Fibroblast of lung (primary cell): ENCODE data around the gene N4BP3.

Experiments used
- EZH2 ChIP-seq: IDR thresholded peaks from 2 replicates; pipeline ENCODE4 v1.5.1; 2012; ENCODE audit warnings: low read length, control low read depth, mild to moderate bottlenecking; ENCODE audit errors: missing control alignments
- TF ChIP-seq, protein P1 (sequence below), 2 donors: IDR thresholded peaks in 1 of 2; conservative IDR thresholded peaks in 1 of 2; 1 replicate in 1 of 2; 2 replicates in 1 of 2; pipeline ENCODE4 v1.5.1; 2011 to 2012; ENCODE audit warnings: low read length in 2 of 2, control low read depth in 1 of 2, inconsistent platforms in 1 of 2, low read depth in 1 of 2, mild to moderate bottlenecking in 1 of 2

- TF ChIP-seq, protein P1, sequence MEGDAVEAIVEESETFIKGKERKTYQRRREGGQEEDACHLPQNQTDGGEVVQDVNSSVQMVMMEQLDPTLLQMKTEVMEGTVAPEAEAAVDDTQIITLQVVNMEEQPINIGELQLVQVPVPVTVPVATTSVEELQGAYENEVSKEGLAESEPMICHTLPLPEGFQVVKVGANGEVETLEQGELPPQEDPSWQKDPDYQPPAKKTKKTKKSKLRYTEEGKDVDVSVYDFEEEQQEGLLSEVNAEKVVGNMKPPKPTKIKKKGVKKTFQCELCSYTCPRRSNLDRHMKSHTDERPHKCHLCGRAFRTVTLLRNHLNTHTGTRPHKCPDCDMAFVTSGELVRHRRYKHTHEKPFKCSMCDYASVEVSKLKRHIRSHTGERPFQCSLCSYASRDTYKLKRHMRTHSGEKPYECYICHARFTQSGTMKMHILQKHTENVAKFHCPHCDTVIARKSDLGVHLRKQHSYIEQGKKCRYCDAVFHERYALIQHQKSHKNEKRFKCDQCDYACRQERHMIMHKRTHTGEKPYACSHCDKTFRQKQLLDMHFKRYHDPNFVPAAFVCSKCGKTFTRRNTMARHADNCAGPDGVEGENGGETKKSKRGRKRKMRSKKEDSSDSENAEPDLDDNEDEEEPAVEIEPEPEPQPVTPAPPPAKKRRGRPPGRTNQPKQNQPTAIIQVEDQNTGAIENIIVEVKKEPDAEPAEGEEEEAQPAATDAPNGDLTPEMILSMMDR (conservative IDR thresholded peaks at IDR 0.05 in 1 of 2, IDR thresholded peaks at IDR 0.05 in 1 of 2; ENCODE audit: low read depth in 1 of 2, low read length in 2 of 2): no peak
- TF ChIP-seq EZH2: no peak
Observed at GRCh38 chr5:178103612-178104011, 9.7 kb upstream of the N4BP3 start.
